OCI-LY3 (cell line): ENCODE measurements around the gene VN1R5.

Experiments used
- EZH2phosphoT487 ChIP-seq: fragments of 200-600 bp; shearing (Covaris generic); IDR thresholded peaks from 2 replicates; pipeline ENCODE4 v1.6.1; 2018; ENCODE audit warnings: antibody characterized with exemption, mixed run types, low read depth
- TF ChIP-seq, protein P1 (sequence below): fragments of 200-600, 300-600 bp; sonication (generic); IDR thresholded peaks from 2 replicates; pipeline ENCODE4 v1.5.1; 2014; ENCODE audit warnings: antibody characterized with exemption, low read length, low read depth

- TF ChIP-seq, protein P1, sequence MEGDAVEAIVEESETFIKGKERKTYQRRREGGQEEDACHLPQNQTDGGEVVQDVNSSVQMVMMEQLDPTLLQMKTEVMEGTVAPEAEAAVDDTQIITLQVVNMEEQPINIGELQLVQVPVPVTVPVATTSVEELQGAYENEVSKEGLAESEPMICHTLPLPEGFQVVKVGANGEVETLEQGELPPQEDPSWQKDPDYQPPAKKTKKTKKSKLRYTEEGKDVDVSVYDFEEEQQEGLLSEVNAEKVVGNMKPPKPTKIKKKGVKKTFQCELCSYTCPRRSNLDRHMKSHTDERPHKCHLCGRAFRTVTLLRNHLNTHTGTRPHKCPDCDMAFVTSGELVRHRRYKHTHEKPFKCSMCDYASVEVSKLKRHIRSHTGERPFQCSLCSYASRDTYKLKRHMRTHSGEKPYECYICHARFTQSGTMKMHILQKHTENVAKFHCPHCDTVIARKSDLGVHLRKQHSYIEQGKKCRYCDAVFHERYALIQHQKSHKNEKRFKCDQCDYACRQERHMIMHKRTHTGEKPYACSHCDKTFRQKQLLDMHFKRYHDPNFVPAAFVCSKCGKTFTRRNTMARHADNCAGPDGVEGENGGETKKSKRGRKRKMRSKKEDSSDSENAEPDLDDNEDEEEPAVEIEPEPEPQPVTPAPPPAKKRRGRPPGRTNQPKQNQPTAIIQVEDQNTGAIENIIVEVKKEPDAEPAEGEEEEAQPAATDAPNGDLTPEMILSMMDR = no peak
- no peak for TF ChIP-seq EZH2phosphoT487
Observed at GRCh38 chr1:247294282-247294681, 38.4 kb downstream of the VN1R5 start.
